Esophagus (tissue), 2 donors: Measurements from ENCODE around the gene FAM228B. TPM values are rescaled to one million over a fixed set of nuclear protein-coding genes. Genes with fewer than 3 reads are reported as not detected.

Source experiments
- polyA plus RNA-seq, 2 donors: library from polyadenylated mRNA; stranded (reverse); fragments of 200-250 nt; gene quantifications; one replicate each; pipeline ENCODE4 v1.2.3, GENCODE V29; 2013
- donor health status: healthy with polysubstance abuse.
- donor health status: Bipolar disorder and iron deficiency.

The FAM228B gene
- polyA plus RNA-seq, 2 donors: 4.8 to 9.0 TPM

Other genes with a start within 250 kb of the FAM228B start
- 1 to 10 TPM; 4.0 to 5.8 TPM for gene ATAD2B, start 196.3 kb upstream of the FAM228B start, polyA plus RNA-seq
- gene UBXN2A, start 183.0 kb upstream of the FAM228B start, polyA plus RNA-seq: 1 to 10 TPM; 5.8 to 6.4 TPM
- gene MFSD2B, start 113.4 kb upstream of the FAM228B start, polyA plus RNA-seq: under 1 TPM; 0.05 to 0.08 TPM
- gene WDCP, start 76.1 kb upstream of the FAM228B start, polyA plus RNA-seq: 1 to 10 TPM; 1.2 to 1.9 TPM
- gene FKBP1B, start 73.7 kb upstream of the FAM228B start, polyA plus RNA-seq: 1 to 10 TPM; 6.7 to 7.6 TPM
- gene SF3B6, start 47.1 kb upstream of the FAM228B start, polyA plus RNA-seq: 100 to 1,000 TPM in 1 of 2 donors, 10 to 100 TPM in 1; 92.1 to 139 TPM
- 100 to 1,000 TPM; 116 to 123 TPM for gene TP53I3, start 38.6 kb upstream of the FAM228B start, polyA plus RNA-seq
- gene PFN4, start 135 bp upstream of the FAM228B start, polyA plus RNA-seq: under 1 TPM; 0.39 to 0.55 TPM
- under 1 TPM; 0.16 to 0.22 TPM for gene FAM228A, start 51.6 kb downstream of the FAM228B start, polyA plus RNA-seq
- gene ITSN2, start 237.1 kb downstream of the FAM228B start, polyA plus RNA-seq: 10 to 100 TPM; 33.2 to 61.0 TPM